ENCODE data around the gene RUSF1.

DNA sequence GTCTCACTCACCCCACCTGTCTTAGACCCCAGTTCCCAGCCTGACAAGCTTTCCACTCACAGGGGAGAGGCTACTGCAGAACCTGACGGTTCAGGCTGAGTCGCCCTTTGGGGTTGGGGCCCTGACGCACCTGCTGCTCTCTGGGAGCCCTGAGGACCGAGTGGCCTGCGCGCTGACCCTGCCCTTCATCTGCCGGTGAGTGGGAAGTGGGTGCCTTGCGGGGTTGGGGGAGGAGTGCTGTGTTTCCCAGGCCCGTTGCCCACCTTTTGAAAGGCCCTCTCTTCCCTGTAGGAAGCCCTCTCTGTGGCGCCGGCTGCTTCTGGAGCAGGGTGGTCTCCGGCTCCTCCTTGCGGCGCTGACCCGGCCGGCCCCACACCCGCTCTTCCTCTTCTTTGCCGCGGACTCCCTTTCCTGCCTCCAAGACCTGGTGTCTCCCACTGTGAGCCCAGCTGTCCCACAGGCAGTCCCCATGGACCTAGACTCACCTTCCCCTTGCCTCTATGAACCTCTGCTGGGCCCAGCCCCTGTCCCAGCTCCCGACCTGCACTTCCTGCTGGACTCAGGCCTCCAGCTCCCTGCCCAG is 42.3 kb downstream of the RUSF1 start:
- TF ChIP-seq NRF1 (IDR thresholded peaks at IDR 0.05; ENCODE audit: low read depth, low read length) = no peak
- TF ChIP-seq, protein P1, sequence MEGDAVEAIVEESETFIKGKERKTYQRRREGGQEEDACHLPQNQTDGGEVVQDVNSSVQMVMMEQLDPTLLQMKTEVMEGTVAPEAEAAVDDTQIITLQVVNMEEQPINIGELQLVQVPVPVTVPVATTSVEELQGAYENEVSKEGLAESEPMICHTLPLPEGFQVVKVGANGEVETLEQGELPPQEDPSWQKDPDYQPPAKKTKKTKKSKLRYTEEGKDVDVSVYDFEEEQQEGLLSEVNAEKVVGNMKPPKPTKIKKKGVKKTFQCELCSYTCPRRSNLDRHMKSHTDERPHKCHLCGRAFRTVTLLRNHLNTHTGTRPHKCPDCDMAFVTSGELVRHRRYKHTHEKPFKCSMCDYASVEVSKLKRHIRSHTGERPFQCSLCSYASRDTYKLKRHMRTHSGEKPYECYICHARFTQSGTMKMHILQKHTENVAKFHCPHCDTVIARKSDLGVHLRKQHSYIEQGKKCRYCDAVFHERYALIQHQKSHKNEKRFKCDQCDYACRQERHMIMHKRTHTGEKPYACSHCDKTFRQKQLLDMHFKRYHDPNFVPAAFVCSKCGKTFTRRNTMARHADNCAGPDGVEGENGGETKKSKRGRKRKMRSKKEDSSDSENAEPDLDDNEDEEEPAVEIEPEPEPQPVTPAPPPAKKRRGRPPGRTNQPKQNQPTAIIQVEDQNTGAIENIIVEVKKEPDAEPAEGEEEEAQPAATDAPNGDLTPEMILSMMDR (IDR thresholded peaks at IDR 0.05) = no peak
- TF ChIP-seq, protein P2, sequence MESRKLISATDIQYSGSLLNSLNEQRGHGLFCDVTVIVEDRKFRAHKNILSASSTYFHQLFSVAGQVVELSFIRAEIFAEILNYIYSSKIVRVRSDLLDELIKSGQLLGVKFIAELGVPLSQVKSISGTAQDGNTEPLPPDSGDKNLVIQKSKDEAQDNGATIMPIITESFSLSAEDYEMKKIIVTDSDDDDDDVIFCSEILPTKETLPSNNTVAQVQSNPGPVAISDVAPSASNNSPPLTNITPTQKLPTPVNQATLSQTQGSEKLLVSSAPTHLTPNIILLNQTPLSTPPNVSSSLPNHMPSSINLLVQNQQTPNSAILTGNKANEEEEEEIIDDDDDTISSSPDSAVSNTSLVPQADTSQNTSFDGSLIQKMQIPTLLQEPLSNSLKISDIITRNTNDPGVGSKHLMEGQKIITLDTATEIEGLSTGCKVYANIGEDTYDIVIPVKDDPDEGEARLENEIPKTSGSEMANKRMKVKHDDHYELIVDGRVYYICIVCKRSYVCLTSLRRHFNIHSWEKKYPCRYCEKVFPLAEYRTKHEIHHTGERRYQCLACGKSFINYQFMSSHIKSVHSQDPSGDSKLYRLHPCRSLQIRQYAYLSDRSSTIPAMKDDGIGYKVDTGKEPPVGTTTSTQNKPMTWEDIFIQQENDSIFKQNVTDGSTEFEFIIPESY (IDR thresholded peaks at IDR 0.05; ENCODE audit: borderline replicate concordance, low read depth) = no peak
- TF ChIP-seq TAF1 (IDR thresholded peaks at IDR 0.05; ENCODE audit: borderline replicate concordance, low read depth, low read length) = no peak
- no peak for TF ChIP-seq JUND (IDR thresholded peaks at IDR 0.05)
- TF ChIP-seq RAD21 (IDR thresholded peaks at IDR 0.05; ENCODE audit: low read length) = no peak
- no peak for TF ChIP-seq POLR2AphosphoS5 (IDR thresholded peaks at IDR 0.05; ENCODE audit: low read depth, low read length)
